Right hindlimb (tissue), 1 donor: ENCODE data around the gene ZNF808.
A peak's percentile ranks its signal among the peaks of the same experiment; 100 is the strongest.
"Not testable (repeated sequence)": the region's sequence is repeated elsewhere in the genome, so short reads cannot be mapped to it uniquely, and the experiment has no call there.

Experiments used
- DNase-seq: peaks from one replicate; pipeline ENCODE4 v3.0.0-alpha.2; 2018

The ZNF808 gene

GRCh38 chr19:52527134-52527955, at the start of gene ZNF808:
TSS of gene ZNF808 (plus strand) at chr19:52527668. CDS start at chr19:52543285, 15,617 bp downstream.
- DNase-seq = peak; percentile 98

DNA sequence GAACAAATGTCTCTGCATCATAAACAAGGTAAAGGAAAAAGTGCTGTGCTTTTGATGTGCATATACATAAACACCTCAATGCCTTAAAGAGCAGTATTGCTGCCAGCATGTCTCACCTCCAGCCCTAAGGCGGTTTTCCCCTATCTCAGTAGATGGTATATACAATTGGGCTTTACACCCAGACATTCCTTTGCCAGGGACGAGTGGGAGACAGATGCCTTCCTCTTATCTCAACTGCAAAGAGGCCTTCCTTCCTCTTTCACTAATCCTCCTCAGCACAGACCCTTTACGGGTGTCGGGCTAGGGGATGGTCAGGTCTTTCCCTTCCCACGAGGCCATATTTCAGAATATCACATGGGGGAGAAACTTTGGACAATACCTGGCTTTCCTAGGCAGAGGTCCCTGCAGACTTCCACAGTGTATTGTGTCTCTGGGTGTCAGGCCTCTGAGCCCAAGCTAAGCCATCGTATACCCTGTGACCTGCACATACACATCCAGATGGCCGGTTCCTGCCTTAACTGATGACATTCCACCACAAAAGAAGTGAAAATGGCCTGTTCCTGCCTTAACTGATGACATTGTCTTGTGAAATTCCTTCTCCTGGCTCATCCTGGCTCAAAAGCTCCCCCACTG, 43.2 kb upstream of the ZNF808 start:
- not testable (repeated sequence) for DNase-seq

DNA sequence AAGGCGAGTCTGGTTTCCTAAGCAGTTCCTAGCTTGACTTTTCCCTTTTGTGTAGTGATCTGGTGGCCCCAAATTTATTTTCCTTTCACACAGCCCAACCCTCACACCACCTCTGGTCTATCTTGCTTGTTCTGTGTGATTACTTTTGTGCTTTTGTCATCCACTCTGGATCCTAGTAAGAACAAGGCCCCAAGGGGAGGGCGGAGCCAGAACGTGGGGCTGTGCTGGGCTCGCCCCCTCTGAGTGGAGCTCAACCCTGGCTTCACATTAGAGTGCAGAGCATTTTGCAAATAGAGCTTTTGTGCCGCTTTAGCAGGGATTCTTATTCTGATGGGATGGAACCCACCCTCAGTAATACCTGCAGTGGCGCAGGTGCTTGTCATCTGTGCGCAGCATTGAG, 42.4 kb upstream of the ZNF808 start:
- DNase-seq = not testable (repeated sequence)

- DNase-seq = not testable (repeated sequence)
These were observed 41.8 kb upstream of the ZNF808 start for GRCh38 chr19:52485561-52486240.

DNA sequence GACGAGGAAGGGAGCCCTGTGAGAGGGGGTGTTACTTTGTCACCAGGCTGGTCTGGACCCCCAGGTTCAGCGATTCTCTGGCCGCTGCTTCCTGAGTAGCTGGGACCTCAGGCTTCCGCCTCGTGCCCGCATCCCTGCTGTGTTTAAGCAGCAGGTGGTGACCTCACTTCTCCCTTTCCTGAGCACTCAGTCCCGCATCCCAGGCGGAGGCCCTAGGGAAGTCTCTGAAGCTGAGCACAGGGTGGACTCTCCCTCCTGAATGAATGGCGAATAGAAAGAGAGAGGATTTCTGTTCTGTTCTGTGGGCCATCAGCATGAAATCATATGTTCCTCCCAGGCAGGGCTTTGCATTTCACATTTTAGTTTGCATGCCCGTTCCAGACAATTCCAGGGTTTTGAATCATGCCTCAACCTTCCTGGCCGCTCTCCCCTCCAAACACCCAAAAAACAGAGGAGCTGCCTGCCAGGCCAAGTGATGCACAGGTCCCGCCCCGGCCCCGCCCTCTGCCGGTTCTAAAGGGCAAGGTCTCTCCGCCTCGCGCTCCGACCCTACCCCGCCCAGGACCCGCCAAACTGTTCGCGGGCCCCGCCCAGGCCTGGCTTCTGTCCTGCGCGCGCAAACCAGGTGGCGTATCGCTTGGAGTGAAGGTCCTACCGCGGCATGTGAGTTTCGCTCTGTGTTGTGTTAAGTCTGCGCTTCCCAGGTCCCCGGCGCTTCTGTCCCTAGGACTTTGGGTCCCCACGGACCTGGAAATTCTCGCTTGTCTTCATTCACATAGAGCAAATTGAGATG, 35.1 kb upstream of the ZNF808 start:
- DNase-seq = peak; percentile 54

- peak; percentile 41 for DNase-seq
These were observed 34.4 kb upstream of the ZNF808 start for GRCh38 chr19:52492994-52493470.

- no peak for DNase-seq
These were observed 33.0 kb upstream of the ZNF808 start for GRCh38 chr19:52494518-52494917.

- DNase-seq = no peak
These were observed 28.9 kb upstream of the ZNF808 start for GRCh38 chr19:52498571-52498970.

DNA sequence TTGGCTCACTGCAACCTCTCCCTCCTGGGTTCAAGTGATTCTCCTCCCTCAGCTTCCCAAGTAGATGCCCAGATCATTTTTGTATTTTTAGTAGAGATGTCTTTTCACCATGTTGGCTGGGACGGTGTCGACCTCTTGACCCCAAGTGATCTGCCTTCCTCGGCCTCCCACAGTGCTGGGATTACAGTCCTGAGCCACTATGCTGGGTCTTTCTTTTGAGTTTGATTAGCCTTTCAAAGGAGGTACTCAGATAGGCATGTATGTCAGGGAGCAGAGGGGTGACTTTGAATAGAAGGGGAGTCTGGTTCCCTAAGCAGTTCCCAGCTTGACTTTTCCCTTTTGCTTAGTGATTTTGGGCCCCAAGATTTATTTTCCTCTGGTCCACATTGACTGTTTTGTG, 27.0 kb upstream of the ZNF808 start:
- DNase-seq = not testable (repeated sequence)

DNA sequence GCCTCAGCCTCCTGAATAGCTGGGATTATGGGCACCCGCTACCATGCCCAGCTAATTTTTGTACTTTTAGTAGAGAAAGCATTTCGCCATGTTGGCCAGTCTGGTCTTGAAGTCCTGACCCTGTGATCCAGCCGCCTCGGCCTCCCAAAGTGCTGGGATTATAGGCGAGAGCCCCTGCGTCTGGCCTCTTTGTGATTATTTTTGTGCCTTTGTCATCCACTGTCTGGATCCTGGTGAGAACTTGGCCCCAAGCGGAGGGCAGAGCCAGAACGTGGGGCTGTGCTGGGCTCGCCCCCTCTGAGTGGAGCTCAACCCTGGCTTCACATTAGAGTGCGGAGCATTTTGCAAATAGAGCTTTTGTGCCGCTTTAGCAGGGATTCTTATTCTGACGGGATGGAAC, 26.5 kb upstream of the ZNF808 start:
- not testable (repeated sequence) for DNase-seq

GRCh38 chr19:52507266-52507665, 20.2 kb upstream of the ZNF808 start:
- no peak for DNase-seq

DNA sequence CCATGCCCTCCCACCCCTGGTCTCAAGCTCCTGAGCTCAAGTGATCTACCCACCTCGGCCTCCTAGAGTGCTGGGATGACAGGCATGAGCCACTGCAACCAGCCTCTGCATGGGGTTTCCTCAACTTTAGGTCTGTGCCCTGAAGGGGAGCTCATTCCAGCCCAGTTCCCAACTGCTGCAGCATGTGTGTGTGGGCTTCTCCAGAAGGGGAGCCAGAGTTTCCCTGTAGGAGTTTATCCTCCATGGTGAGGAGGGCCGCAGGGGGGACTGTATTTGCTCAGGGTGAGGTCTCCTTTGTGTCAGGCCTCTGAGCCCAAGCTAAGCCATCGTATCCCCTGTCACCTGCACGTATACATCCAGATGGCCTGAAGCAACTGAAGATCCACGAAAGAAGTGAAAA, 11.3 kb upstream of the ZNF808 start:
- no peak for DNase-seq

GRCh38 chr19:52518646-52519045, 8.8 kb upstream of the ZNF808 start:
- no peak for DNase-seq

DNA sequence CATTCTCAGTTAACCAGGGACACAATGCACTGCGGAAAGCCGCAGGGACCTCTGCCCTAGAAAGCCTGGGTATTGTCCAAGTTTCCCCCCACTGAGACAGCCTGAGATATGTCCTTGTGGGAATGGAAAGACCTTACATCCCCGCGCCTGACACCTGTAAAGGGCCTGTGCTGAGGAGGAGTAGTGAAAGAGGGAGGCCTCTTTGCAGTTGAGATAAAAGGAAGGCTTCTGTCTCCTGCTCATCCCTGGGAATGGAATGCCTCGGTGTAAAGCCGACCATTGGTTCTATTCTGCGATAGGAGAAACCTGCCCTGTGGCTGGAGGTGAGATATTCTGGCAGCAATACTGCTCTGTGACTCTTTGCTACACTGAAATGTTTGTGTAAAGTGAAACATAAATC, 8.3 kb upstream of the ZNF808 start:
- DNase-seq = not testable (repeated sequence)

GRCh38 chr19:52520013-52520412, 7.5 kb upstream of the ZNF808 start:
- DNase-seq = no peak

- no peak for DNase-seq
These were observed 4.9 kb upstream of the ZNF808 start for GRCh38 chr19:52522551-52522950.

DNA sequence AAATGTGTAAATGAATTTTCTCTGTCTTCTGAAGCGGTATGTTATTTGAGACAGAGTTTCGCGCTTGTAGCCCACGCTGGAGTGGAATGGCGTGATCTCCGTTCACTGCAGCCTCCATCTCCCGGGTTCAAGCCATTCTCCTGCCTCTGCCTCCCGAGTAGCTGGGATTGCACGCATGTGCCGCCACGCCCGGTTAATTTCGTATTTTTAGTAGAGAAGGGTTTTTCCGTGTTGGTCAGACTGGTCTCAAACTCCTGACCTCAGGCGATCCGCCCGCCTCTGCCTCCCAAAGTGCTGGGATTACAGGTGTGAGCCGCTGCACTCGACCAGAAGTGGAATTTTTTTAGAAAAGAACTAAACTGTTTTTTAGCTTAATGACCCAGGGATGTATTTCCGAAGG, 3.4 kb upstream of the ZNF808 start:
- DNase-seq = no peak

- no peak for DNase-seq
These were observed 486 bp downstream of the ZNF808 start for GRCh38 chr19:52527956-52528351.

GRCh38 chr19:52532480-52532879, 5.0 kb downstream of the ZNF808 start:
- no peak for DNase-seq

GRCh38 chr19:52533901-52534300, 6.4 kb downstream of the ZNF808 start:
- no peak for DNase-seq

- DNase-seq = not testable (repeated sequence)
These were observed 7.9 kb downstream of the ZNF808 start for GRCh38 chr19:52535385-52535770.

GRCh38 chr19:52535771-52536447, 8.4 kb downstream of the ZNF808 start:
- DNase-seq = peak; percentile 90
